ENCODE measurements around the gene FOXE1.

FOXE1 gene

DNA sequence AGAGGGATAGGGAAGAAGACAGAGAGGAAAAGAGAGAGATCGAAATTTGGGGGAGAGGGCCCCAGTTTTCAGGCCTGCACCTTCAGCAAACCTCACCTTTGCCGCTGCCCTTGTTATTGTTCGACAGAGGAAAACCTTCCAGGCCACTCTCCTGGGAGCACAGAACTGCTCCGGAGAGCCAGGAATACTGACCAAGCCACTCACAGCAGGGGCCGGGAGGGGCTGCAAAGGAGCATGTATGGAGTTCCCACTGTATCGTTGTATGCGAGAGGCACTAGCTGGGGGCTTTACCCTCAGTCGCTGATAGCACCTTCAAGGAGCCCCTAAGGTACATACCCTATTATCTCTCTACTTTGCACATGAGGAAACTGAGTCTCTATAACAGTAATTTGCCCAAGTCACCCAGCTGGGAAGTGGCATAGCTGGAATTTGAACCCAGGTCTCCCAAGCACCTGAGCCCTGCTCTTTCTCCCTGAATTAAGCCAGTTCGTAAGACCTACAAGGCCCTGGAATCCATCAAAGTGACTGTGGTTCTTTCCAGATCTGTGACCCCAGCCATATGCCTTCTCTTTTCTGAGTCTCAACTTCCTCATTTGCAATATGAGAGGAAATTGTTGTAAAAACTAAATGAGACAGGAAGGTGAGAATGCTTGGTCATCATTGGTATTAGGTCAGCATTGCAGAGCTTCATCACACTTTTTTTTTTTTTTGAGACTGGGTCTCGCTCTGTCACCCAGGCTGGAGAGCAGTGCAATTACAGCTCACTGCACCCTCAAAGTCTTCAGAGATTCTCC is 21.0 kb upstream of the FOXE1 start:
- TF ChIP-seq GABPA (IDR thresholded peaks at IDR 0.05; ENCODE audit: low read depth) = 0 out of 2 replicates have a peak, but pooled peaks have one; percentile 44
- TF ChIP-seq REST (IDR thresholded peaks at IDR 0.05; ENCODE audit: insufficient replicate concordance, low read depth) = no peak
- no peak for TF ChIP-seq POLR2AphosphoS5 (IDR thresholded peaks at IDR 0.05; ENCODE audit: low read depth)
- no peak for TF ChIP-seq CTCF (IDR thresholded peaks at IDR 0.05; ENCODE audit: insufficient read depth, low read length)
- peak; percentile 80; the same call in 1 of the 2 replicates for TF ChIP-seq SPI1 (IDR thresholded peaks at IDR 0.05; ENCODE audit: borderline replicate concordance, low read depth)
- no peak overlapping the region for H3K27ac ChIP-seq (replicated peaks)
- DNase-seq (ENCODE audit: low read depth in 1 of 2, low spot score in 1 of 2) = peak; percentile 26 to 68
- no peak overlapping the region for H3K4me3 ChIP-seq (replicated peaks; ENCODE audit: insufficient read depth, low read length)
- H3K27me3 ChIP-seq (ENCODE audit: insufficient read depth, poor library complexity, severe bottlenecking) = peaks cover under 1% of the 10 kb centered on the region

- Histone ChIP-seq H3K4me3 (replicated peaks; ENCODE audit: insufficient read depth, low read length) (no peak overlapping the region), H3K27ac (replicated peaks) (no peak overlapping the region), H3K27me3 (ENCODE audit: insufficient read depth, poor library complexity, severe bottlenecking) (peaks cover 29% of the 10 kb centered on the region)
- DNase-seq (ENCODE audit: low read depth in 1 of 2, low spot score in 1 of 2) = no peak
- TF ChIP-seq CTCF (IDR thresholded peaks at IDR 0.05; ENCODE audit: insufficient read depth, low read length) (no peak), SPI1 (IDR thresholded peaks at IDR 0.05; ENCODE audit: borderline replicate concordance, low read depth) (no peak), GABPA (IDR thresholded peaks at IDR 0.05; ENCODE audit: low read depth) (no peak), REST (IDR thresholded peaks at IDR 0.05; ENCODE audit: insufficient replicate concordance, low read depth) (no peak), POLR2AphosphoS5 (IDR thresholded peaks at IDR 0.05; ENCODE audit: low read depth) (no peak)
Observed at GRCh38 chr9:97840521-97840920, 12.5 kb upstream of the FOXE1 start.

DNA sequence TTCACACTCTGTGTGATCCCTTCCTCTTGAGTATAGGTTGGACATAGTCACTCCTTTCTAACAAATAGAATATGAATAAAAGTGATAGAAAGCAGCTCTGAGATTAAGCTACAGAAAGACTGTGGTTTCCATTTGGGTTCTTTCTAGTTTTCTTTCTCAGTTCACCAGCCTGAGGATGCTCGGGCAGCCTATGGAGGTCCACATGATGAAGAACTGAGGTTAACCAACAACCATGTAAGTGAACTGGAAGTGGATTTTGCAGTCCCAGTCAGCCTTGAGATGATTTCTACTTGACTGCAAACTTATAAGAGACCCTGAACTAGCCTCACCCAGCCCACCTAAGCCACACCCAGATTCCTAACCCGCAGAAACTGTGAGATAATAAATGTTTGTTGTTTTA is 10.1 kb upstream of the FOXE1 start:
- no peak for TF ChIP-seq POLR2AphosphoS5 (IDR thresholded peaks at IDR 0.05; ENCODE audit: low read depth)
- no peak for TF ChIP-seq REST (IDR thresholded peaks at IDR 0.05; ENCODE audit: insufficient replicate concordance, low read depth)
- TF ChIP-seq GABPA (IDR thresholded peaks at IDR 0.05; ENCODE audit: low read depth) = no peak
- TF ChIP-seq CTCF (IDR thresholded peaks at IDR 0.05; ENCODE audit: insufficient read depth, low read length) = no peak
- TF ChIP-seq SPI1 (IDR thresholded peaks at IDR 0.05; ENCODE audit: borderline replicate concordance, low read depth) = no peak
- DNase-seq (ENCODE audit: low read depth in 1 of 2, low spot score in 1 of 2) = no peak
- Histone ChIP-seq H3K4me3 (replicated peaks; ENCODE audit: insufficient read depth, low read length) (no peak overlapping the region), H3K27me3 (ENCODE audit: insufficient read depth, poor library complexity, severe bottlenecking) (peaks cover 46% of the 10 kb centered on the region), H3K27ac (replicated peaks) (no peak overlapping the region)
